Dendritic cell treated with granulocyte-macrophage colony-stimulating factor and Interleukin-4, amounts not matched to agents 40 ng/mL and 50 ng/mL, for 4 days (primary cell): ENCODE data around the gene PRXL2A.
A peak's percentile ranks its signal among the peaks of the same experiment; 100 is the strongest.
"Not testable (repeated sequence)": the region's sequence is repeated elsewhere in the genome, so short reads cannot be mapped to it uniquely, and the experiment has no call there.

ENCODE experiments used
- H3K27ac Mint-ChIP-seq: one replicate; pipeline ENCODE4 v1.8.0; 2022; ENCODE audit warnings: mild to moderate bottlenecking, mixed read lengths
- H3K27me3 Mint-ChIP-seq: one replicate; pipeline ENCODE4 v1.8.0; 2022; ENCODE audit warnings: mild to moderate bottlenecking, mixed read lengths
- H3K36me3 Mint-ChIP-seq: one replicate; pipeline ENCODE4 v1.8.0; 2022; ENCODE audit warnings: low read depth, mixed read lengths
- H3K4me1 Mint-ChIP-seq: one replicate; pipeline ENCODE4 v1.8.0; 2022; ENCODE audit warnings: low read depth, mixed read lengths
- H3K4me3 Mint-ChIP-seq: one replicate; pipeline ENCODE4 v1.8.0; 2022; ENCODE audit warnings: mild to moderate bottlenecking, moderate library complexity, mixed read lengths
- H3K9me3 Mint-ChIP-seq: one replicate; pipeline ENCODE4 v1.8.0; 2022; ENCODE audit warnings: mixed read lengths
- intact Hi-C: fragments of 100-400 bp; cut with micrococcal nuclease; formaldehyde crosslinking; loops from one replicate; pipeline ENCODE4 v1.15.0; 2022

The PRXL2A gene, protein sequence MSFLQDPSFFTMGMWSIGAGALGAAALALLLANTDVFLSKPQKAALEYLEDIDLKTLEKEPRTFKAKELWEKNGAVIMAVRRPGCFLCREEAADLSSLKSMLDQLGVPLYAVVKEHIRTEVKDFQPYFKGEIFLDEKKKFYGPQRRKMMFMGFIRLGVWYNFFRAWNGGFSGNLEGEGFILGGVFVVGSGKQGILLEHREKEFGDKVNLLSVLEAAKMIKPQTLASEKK

DNA sequence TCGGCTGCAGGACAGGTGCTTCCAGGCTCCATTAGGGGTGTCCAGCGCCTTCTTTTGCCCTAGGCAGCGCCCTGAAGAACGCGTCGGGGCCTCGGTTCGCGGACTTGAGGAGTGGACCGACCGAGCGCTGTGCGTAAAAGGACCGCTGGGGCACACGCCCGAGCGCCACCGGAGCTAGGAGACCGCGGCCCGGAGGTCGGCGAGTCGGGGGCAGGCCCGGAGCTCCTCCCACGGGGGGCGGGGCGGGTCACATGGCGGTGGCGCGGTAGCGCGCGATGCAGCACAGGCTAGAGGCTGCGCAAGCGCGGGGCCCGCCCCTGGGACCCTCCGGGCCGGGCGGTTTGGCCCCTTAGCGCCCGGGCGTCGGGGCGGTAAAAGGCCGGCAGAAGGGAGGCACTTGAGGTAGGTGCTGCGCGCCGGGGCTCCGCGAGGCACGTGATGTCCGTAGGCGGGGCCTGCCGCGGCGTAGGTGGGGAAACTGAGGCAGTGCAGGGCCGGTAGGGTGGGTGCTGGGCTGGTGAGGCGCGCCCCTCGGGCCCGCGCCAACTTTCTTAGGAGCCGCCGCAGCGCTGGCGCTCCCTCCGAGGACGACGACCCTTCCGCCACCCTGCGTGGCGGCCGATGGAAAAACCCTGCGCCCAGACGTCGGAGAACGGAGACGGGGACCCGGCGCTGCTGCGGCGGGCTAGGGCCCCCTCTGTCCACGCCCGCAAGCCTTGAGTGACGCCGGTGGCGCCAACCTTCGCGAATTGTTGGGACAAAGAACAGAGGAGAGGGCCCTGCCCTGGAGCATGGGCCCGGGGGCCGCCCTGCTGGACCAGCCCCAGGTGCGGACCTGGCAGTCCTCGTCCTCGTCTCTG, at the start of gene PRXL2A:
TSS of gene PRXL2A (plus strand) at position 310 of the 860 bp plus-strand sequence. CDS start 11,917 bp downstream, outside the sequence.
- intact Hi-C loops: no loop called here
- no peaks in the 10 kb centered on the region for H3K9me3 Mint-ChIP-seq
- H3K27me3 Mint-ChIP-seq: peaks cover 47% of the 10 kb centered on the region
- H3K27ac Mint-ChIP-seq: peak within 1 kb of the TSS; percentile 69
- H3K4me3 Mint-ChIP-seq: peak within 1 kb of the TSS; percentile 73
- peaks cover 35% of the 10 kb centered on the region for H3K4me1 Mint-ChIP-seq
- no peaks in the 10 kb centered on the region for H3K36me3 Mint-ChIP-seq

GRCh38 chr10:80358925-80359324, 49.4 kb upstream of the PRXL2A start:
- H3K27ac Mint-ChIP-seq, H3K36me3 Mint-ChIP-seq, intact Hi-C loops, H3K4me3 Mint-ChIP-seq, H3K9me3 Mint-ChIP-seq: not testable (repeated sequence)
- peaks cover 13% of the 10 kb centered on the region for H3K4me1 Mint-ChIP-seq
- H3K27me3 Mint-ChIP-seq: peaks cover 39% of the 10 kb centered on the region

GRCh38 chr10:80359644-80360043, 48.7 kb upstream of the PRXL2A start:
- intact Hi-C loops: no loop called here
- Mint-ChIP-seq H3K9me3 (no peaks in the 10 kb centered on the region), H3K27ac (no peak overlapping the region), H3K27me3 (peaks cover 37% of the 10 kb centered on the region), H3K4me3 (no peak overlapping the region), H3K36me3 (no peaks in the 10 kb centered on the region), H3K4me1 (peaks cover 13% of the 10 kb centered on the region)

- no peak overlapping the region for H3K4me3 Mint-ChIP-seq
- no peak overlapping the region for H3K27ac Mint-ChIP-seq
- H3K9me3 Mint-ChIP-seq: peaks cover 30% of the 10 kb centered on the region
- H3K36me3 Mint-ChIP-seq: no peaks in the 10 kb centered on the region
- H3K27me3 Mint-ChIP-seq: no peaks in the 10 kb centered on the region
- no peaks in the 10 kb centered on the region for H3K4me1 Mint-ChIP-seq
- intact Hi-C loops: no loop called here
Observed at GRCh38 chr10:80365510-80365909, 42.8 kb upstream of the PRXL2A start.

- no peak overlapping the region for H3K4me3 Mint-ChIP-seq
- H3K36me3 Mint-ChIP-seq: no peaks in the 10 kb centered on the region
- intact Hi-C loops: no loop called here
- no peak overlapping the region for H3K27ac Mint-ChIP-seq
- H3K4me1 Mint-ChIP-seq: peaks cover 9% of the 10 kb centered on the region
- H3K9me3 Mint-ChIP-seq: peaks cover 25% of the 10 kb centered on the region
- no peaks in the 10 kb centered on the region for H3K27me3 Mint-ChIP-seq
Observed at GRCh38 chr10:80371467-80371866, 36.9 kb upstream of the PRXL2A start.

- Mint-ChIP-seq H3K4me3 (no peak overlapping the region), H3K27me3 (no peaks in the 10 kb centered on the region), H3K27ac (no peak overlapping the region), H3K4me1 (peaks cover 9% of the 10 kb centered on the region), H3K9me3 (peaks cover 12% of the 10 kb centered on the region), H3K36me3 (no peaks in the 10 kb centered on the region)
- intact Hi-C loops: no loop called here
Observed at GRCh38 chr10:80372675-80373074, 35.7 kb upstream of the PRXL2A start.

DNA sequence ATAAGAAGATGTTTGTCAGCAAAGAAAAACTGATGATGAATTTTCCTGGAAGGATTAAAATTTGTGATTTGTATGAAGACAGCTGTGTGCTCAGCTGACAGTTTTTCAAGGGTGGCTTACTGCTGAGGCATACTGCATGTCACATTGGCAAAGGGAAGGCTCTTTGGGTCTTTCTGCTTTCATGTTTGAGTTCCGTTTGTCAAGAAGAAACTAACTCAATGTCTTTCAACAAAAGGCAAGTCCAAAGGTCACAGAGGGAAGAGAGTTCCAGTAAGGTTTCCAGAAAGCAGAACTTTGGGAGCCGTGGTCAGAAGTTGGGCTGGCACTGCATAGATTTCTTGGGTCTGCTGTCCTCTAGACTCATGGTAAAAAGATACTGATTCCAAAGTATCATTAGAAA, 34.8 kb upstream of the PRXL2A start:
- intact Hi-C loops: no loop called here
- peaks cover 13% of the 10 kb centered on the region for H3K4me1 Mint-ChIP-seq
- H3K4me3 Mint-ChIP-seq: no peak overlapping the region
- H3K27ac Mint-ChIP-seq: peak overlapping the region; percentile 39
- H3K9me3 Mint-ChIP-seq: peaks cover 5% of the 10 kb centered on the region
- H3K27me3 Mint-ChIP-seq: no peaks in the 10 kb centered on the region
- H3K36me3 Mint-ChIP-seq: no peaks in the 10 kb centered on the region

DNA sequence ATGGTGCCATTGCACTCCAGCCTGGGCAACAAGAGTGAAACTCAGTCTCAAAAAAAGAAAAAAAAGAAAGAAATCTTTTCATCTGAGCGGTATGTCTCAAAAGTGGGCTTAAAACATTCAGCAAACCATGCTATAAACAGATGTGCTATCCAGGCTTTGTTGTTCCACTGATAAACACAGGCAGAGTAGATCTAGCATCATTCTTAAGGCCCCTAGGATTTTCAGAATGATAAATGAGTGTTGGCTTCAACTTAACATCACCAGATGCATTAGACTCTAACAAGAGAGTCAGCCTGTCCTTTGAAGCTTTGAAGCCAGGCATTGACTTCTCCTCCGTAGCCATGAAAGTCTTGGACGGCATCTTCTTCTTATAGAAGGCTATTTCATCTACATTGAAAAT, 28.6 kb upstream of the PRXL2A start:
- intact Hi-C loops: loop anchor here (5.0 kb wide), 1 partner anchor 128 kb away; no protein-coding TSS in a partner anchor
- Mint-ChIP-seq H3K9me3 (no peaks in the 10 kb centered on the region), H3K4me1 (peaks cover 10% of the 10 kb centered on the region), H3K27ac (no peak overlapping the region), H3K4me3 (no peak overlapping the region), H3K36me3 (no peaks in the 10 kb centered on the region), H3K27me3 (peaks cover 2% of the 10 kb centered on the region)

DNA sequence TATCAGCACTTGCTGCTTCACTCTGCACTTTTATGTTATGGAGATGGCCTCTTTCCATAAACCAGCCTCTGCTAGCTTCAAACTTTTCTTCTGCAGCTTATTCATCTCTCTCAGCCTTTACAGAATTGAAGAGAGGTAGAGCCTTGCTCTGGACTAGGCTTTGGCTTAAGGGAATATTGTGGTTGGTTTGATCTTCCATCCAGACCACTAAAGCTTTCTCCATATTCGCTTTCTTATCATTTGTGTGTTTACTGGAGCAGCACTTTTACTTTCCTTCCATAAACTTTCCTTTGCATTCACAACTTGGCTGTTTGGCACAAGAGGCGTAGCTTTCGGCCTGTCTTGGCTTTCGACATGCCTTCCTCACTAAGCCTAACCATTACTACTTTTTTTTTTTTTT, 28.2 kb upstream of the PRXL2A start:
- peaks cover 10% of the 10 kb centered on the region for H3K4me1 Mint-ChIP-seq
- H3K4me3 Mint-ChIP-seq: no peak overlapping the region
- H3K36me3 Mint-ChIP-seq: no peaks in the 10 kb centered on the region
- intact Hi-C loops: loop anchor here (5.0 kb wide), 1 partner anchor 127 kb away; no protein-coding TSS in a partner anchor
- H3K27ac Mint-ChIP-seq: no peak overlapping the region
- H3K27me3 Mint-ChIP-seq: peaks cover 2% of the 10 kb centered on the region
- H3K9me3 Mint-ChIP-seq: no peaks in the 10 kb centered on the region

DNA sequence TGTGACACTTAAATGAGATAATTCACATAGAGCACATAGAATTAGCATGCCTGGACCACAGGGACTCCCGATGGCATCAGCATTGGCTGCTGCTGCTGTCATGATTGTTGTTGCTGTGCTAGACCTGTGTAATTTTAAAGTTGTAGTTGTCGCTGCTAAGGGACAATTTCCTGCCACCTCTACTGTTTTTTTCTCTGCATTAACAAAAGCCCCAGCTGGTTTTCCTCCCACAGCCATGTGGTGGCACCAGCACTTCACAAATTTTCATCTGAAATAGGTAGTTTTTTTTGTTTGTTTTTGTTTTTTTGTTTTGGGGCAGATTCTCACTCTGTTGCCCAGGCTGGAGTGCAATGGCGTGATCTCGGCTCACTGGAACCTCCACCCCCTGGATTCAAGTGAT, 25.4 kb upstream of the PRXL2A start:
- intact Hi-C loops: loop anchor here (1.0 to 5.0 kb wide), 3 partner anchors 60 to 216 kb away; no protein-coding TSS in a partner anchor
- no peaks in the 10 kb centered on the region for H3K9me3 Mint-ChIP-seq
- H3K4me3 Mint-ChIP-seq: no peak overlapping the region
- peaks cover 2% of the 10 kb centered on the region for H3K27me3 Mint-ChIP-seq
- peaks cover 21% of the 10 kb centered on the region for H3K4me1 Mint-ChIP-seq
- no peaks in the 10 kb centered on the region for H3K36me3 Mint-ChIP-seq
- H3K27ac Mint-ChIP-seq: no peak overlapping the region

GRCh38 chr10:80390740-80391139, 17.6 kb upstream of the PRXL2A start:
- H3K27ac Mint-ChIP-seq: peak overlapping the region; percentile 37
- no peaks in the 10 kb centered on the region for H3K9me3 Mint-ChIP-seq
- intact Hi-C loops: no loop called here
- peaks cover 52% of the 10 kb centered on the region for H3K4me1 Mint-ChIP-seq
- H3K27me3 Mint-ChIP-seq: no peaks in the 10 kb centered on the region
- no peak overlapping the region for H3K4me3 Mint-ChIP-seq
- H3K36me3 Mint-ChIP-seq: no peaks in the 10 kb centered on the region

GRCh38 chr10:80392250-80392649, 16.1 kb upstream of the PRXL2A start:
- H3K4me1 Mint-ChIP-seq: peaks cover 47% of the 10 kb centered on the region
- no peaks in the 10 kb centered on the region for H3K36me3 Mint-ChIP-seq
- intact Hi-C loops: no loop called here
- no peaks in the 10 kb centered on the region for H3K9me3 Mint-ChIP-seq
- no peak overlapping the region for H3K4me3 Mint-ChIP-seq
- H3K27me3 Mint-ChIP-seq: peaks cover 3% of the 10 kb centered on the region
- H3K27ac Mint-ChIP-seq: peak overlapping the region; percentile 53

DNA sequence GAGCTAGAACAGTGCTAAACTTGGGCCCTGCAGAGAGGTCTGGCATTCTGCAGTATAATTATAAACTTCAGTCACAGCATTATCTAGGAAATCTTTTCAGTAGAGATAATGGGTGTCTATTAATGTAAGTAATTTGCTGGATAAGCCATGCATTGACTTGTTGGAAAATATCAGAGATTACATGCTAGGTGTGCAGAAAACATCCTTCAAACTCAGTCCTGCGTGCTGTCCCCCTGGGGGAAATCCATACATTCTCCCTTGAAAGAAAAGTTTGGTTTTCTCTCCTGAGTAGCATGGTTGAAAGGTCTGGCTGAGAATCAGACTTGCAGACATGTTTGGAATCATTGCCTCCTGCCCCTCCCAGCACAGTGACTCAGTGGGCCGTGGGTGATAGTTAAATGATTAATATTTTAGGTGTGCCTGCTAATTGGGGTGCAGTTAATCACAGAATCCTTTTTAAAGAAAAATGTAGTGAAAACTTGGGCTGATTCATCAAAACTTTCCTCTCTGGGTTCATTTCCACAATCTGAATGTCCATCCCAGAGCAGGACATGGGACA, 13.9 kb upstream of the PRXL2A start:
- Mint-ChIP-seq H3K9me3 (no peaks in the 10 kb centered on the region), H3K27ac (no peak overlapping the region), H3K4me3 (no peak overlapping the region), H3K27me3 (peaks cover 4% of the 10 kb centered on the region), H3K4me1 (peaks cover 26% of the 10 kb centered on the region), H3K36me3 (no peaks in the 10 kb centered on the region)
- intact Hi-C loops: no loop called here

DNA sequence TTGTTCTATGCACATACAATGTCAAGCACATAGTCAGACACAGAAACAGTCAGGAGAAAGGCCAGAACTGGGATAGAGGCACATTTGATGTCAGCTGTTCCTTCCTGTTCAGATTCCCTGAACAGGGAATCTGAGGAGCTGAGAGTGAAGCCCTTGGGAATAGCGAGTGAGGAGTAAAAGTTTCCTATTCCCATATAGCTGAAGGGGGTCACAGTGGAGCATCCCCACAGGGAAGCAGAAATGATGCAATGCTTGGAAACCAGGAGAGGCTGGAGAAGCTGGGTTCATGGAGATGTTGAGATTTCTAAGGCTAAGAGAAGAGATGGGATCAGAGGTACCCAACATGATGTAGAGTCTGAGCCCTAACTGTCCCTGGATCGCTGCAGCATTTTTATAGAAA, 11.3 kb upstream of the PRXL2A start:
- Mint-ChIP-seq H3K4me1 (peaks cover 9% of the 10 kb centered on the region), H3K27me3 (peaks cover 4% of the 10 kb centered on the region), H3K36me3 (no peaks in the 10 kb centered on the region), H3K27ac (no peak overlapping the region), H3K4me3 (no peak overlapping the region), H3K9me3 (no peaks in the 10 kb centered on the region)
- intact Hi-C loops: no loop called here
